H9 (cell line): Measurements from ENCODE around the gene WARS2. TPM values are rescaled to one million over a fixed set of nuclear protein-coding genes. Genes with fewer than 3 reads are reported as not detected.

Experiments
- DNase-seq: peaks from one replicate; pipeline ENCODE4 v3.0.0-alpha.2; 2017
- H2AFZ ChIP-seq: one replicate; pipeline ENCODE4 v1.6.1; 2013; ENCODE audit warnings: mild to moderate bottlenecking, low read length, control low read depth, moderate library complexity
- H2AK5ac ChIP-seq: 2 replicates; pipeline ENCODE4 v1.6.1; 2013; ENCODE audit warnings: low read length, control low read depth, mixed read lengths; ENCODE audit not compliant: insufficient read length
- H2BK120ac ChIP-seq: one replicate; pipeline ENCODE4 v1.6.1; 2013; ENCODE audit warnings: low read depth, mild to moderate bottlenecking, low read length, control low read depth, inconsistent platforms; ENCODE audit not compliant: poor library complexity, severe bottlenecking
- H2BK12ac ChIP-seq: 2 replicates; pipeline ENCODE4 v1.6.1; 2013; ENCODE audit warnings: low read length, control low read depth, mixed read lengths, low read depth; ENCODE audit not compliant: insufficient read length
- H2BK15ac ChIP-seq: 2 replicates; pipeline ENCODE4 v1.6.1; 2013; ENCODE audit warnings: low read depth, low read length, control low read depth
- H2BK20ac ChIP-seq: one replicate; pipeline ENCODE4 v1.6.1; 2013; ENCODE audit warnings: low read depth, mild to moderate bottlenecking, low read length, control low read depth, inconsistent platforms; ENCODE audit not compliant: poor library complexity, severe bottlenecking
- H2BK5ac ChIP-seq: 2 replicates; pipeline ENCODE4 v1.6.1; 2013; ENCODE audit warnings: low read length, control low read depth, mixed read lengths; ENCODE audit not compliant: insufficient read length
- H3K14ac ChIP-seq: 2 replicates; pipeline ENCODE4 v1.6.1; 2013; ENCODE audit warnings: low read length, control low read depth; ENCODE audit not compliant: insufficient read depth
- H3K18ac ChIP-seq: 2 replicates; pipeline ENCODE4 v1.6.1; 2013; ENCODE audit warnings: low read depth, mild to moderate bottlenecking, mixed read lengths, low read length, control low read depth; ENCODE audit not compliant: insufficient read length
- H3K23ac ChIP-seq: 2 replicates; pipeline ENCODE4 v1.6.1; 2013; ENCODE audit warnings: low read length, control low read depth, mixed read lengths, low read depth; ENCODE audit not compliant: insufficient read length
- H3K23me2 ChIP-seq: 2 replicates; pipeline ENCODE4 v1.6.1; 2013; ENCODE audit warnings: low read depth, mild to moderate bottlenecking, mixed read lengths, low read length, control low read depth; ENCODE audit not compliant: insufficient read length, poor library complexity, severe bottlenecking
- H3K27ac ChIP-seq: 2 replicates; pipeline ENCODE4 v1.5.1; 2013; ENCODE audit warnings: low read length, control low read depth, mixed read lengths, low read depth; ENCODE audit not compliant: insufficient read length
- H3K27me3 ChIP-seq: 2 replicates; pipeline ENCODE4 v1.6.1; 2013; ENCODE audit warnings: low read length, control low read depth, inconsistent platforms; ENCODE audit not compliant: insufficient read depth
- H3K4ac ChIP-seq: 2 replicates; pipeline ENCODE4 v1.6.1; 2013; ENCODE audit warnings: low read depth, mild to moderate bottlenecking, control low read depth, inconsistent platforms, low read length, moderate library complexity
- H3K4me1 ChIP-seq: 2 replicates; pipeline ENCODE4 v1.6.1; 2013; ENCODE audit warnings: low read length, control low read depth, inconsistent platforms; ENCODE audit not compliant: insufficient read depth
- H3K4me2 ChIP-seq: 2 replicates; pipeline ENCODE4 v1.6.1; 2013; ENCODE audit warnings: low read length, control low read depth, mixed read lengths; ENCODE audit not compliant: insufficient read length, insufficient read depth
- H3K56ac ChIP-seq: 2 replicates; pipeline ENCODE4 v1.6.1; 2013; ENCODE audit warnings: low read depth, mild to moderate bottlenecking, mixed read lengths, low read length, control low read depth; ENCODE audit not compliant: insufficient read length
- H3K79me1 ChIP-seq: 2 replicates; pipeline ENCODE4 v1.6.1; 2013; ENCODE audit warnings: low read depth, mild to moderate bottlenecking, moderate library complexity, low read length, control low read depth, inconsistent platforms; ENCODE audit not compliant: insufficient read depth, poor library complexity, severe bottlenecking
- H3K79me2 ChIP-seq: 2 replicates; pipeline ENCODE4 v1.6.1; 2013; ENCODE audit warnings: low read length, control low read depth, inconsistent platforms; ENCODE audit not compliant: insufficient read depth
- H3K9ac ChIP-seq: 2 replicates; pipeline ENCODE4 v1.6.1; 2013; ENCODE audit warnings: low read length, control low read depth, mixed read lengths; ENCODE audit not compliant: insufficient read length; ENCODE audit errors: extremely low read depth
- H3K9me3 ChIP-seq: one replicate; pipeline ENCODE4 v1.6.1; 2013; ENCODE audit warnings: low read depth, low read length, inconsistent platforms; ENCODE audit not compliant: control insufficient read depth
- H3T11ph ChIP-seq: one replicate; pipeline ENCODE4 v1.6.1; 2013; ENCODE audit warnings: mild to moderate bottlenecking, low read length, control low read depth, inconsistent platforms
- H4K20me1 ChIP-seq: one replicate; pipeline ENCODE4 v1.6.1; 2013; ENCODE audit not compliant: control insufficient read depth, insufficient read length, insufficient read depth
- H4K5ac ChIP-seq: 2 replicates; pipeline ENCODE4 v1.6.1; 2013; ENCODE audit warnings: low read depth, mild to moderate bottlenecking, mixed read lengths, low read length, control low read depth; ENCODE audit not compliant: insufficient read length
- H4K8ac ChIP-seq: replicated peaks from 2 replicates; pipeline ENCODE4 v1.6.1; 2013; ENCODE audit warnings: low read length, control low read depth, mixed read lengths, low read depth; ENCODE audit not compliant: insufficient read length
- H4K91ac ChIP-seq: 2 replicates; pipeline ENCODE4 v1.6.1; 2013; ENCODE audit warnings: low read depth, mild to moderate bottlenecking, moderate library complexity, mixed read lengths, low read length, control low read depth; ENCODE audit not compliant: insufficient read length
- H3K27ac Mint-ChIP-seq, 3 experiments: 2 replicates in 2 of 3; 3 replicates in 1 of 3; pipeline ENCODE4 v1.8.0; 2020 to 2021; ENCODE audit warnings: mixed read lengths in 3 of 3, mild to moderate bottlenecking in 1 of 3, moderate library complexity in 1 of 3
- H3K27me3 Mint-ChIP-seq: 2 replicates; pipeline ENCODE4 v1.8.0; 2021; ENCODE audit warnings: low read depth, mild to moderate bottlenecking, moderate library complexity, mixed read lengths
- H3K36me3 Mint-ChIP-seq, 3 experiments: 2 replicates in 2 of 3; 3 replicates in 1 of 3; pipeline ENCODE4 v1.8.0; 2020 to 2021; ENCODE audit warnings: low read depth in 3 of 3, mixed read lengths in 3 of 3; ENCODE audit not compliant: insufficient read depth in 1 of 3
- H3K4me1 Mint-ChIP-seq, 2 experiments: 2 replicates each; pipeline ENCODE4 v1.8.0; 2020; ENCODE audit warnings: mixed read lengths in 2 of 2
- H3K4me3 Mint-ChIP-seq, 2 experiments: 2 replicates in 1 of 2; 3 replicates in 1 of 2; pipeline ENCODE4 v1.8.0; 2020 to 2021; ENCODE audit warnings: mild to moderate bottlenecking in 2 of 2, mixed read lengths in 2 of 2, moderate library complexity in 1 of 2
- H3K9me3 Mint-ChIP-seq, 2 experiments: 2 replicates in 1 of 2; 3 replicates in 1 of 2; pipeline ENCODE4 v1.8.0; 2020; ENCODE audit warnings: mild to moderate bottlenecking in 2 of 2, mixed read lengths in 2 of 2, moderate library complexity in 1 of 2
- WGBS: extraction: QIAGEN DNeasy Blood & Tissue Kit; methylation state at CpG from one replicate; pipeline ENCODE4 v1.1.7; 2013; ENCODE audit warnings: missing lambda C conversion rate, low lambda C conversion rate, mixed read lengths; ENCODE audit not compliant: insufficient read length; ENCODE audit errors: extremely low coverage; 5-methylcytosine and 5-hydroxymethylcytosine counted together
- total RNA-seq: library from RNA; stranded (reverse); gene quantifications from 2 replicates; pipeline ENCODE4 v1.2.1, GENCODE V29; 2021
- TF ChIP-seq, protein P1 (sequence below): fragments of 200-600 bp; sonication (generic); conservative IDR thresholded peaks from 3 replicates; pipeline ENCODE4 v1.8.0; 2021; ENCODE audit warnings: antibody characterized with exemption, mild to moderate bottlenecking

WARS2 gene
- total RNA-seq, 1 experiment from 2014 or later = 9.7 TPM

- H3K4me1 Mint-ChIP-seq = peaks cover 24 to 44% of the 10 kb centered on the region in 2 experiments
- Histone ChIP-seq H3K27ac (no peak overlapping the region), H4K8ac (no peak overlapping the region), H3K9ac (no peak overlapping the region), H2BK120ac (no peak overlapping the region), H2BK12ac (no peak overlapping the region), H3K23ac (no peak overlapping the region), H3K4me2 (peak overlapping the region; percentile 49), H3K4ac (no peak overlapping the region), H3K23me2 (peaks cover 7% of the 10 kb centered on the region), H3K18ac (no peak overlapping the region), H2BK15ac (no peak overlapping the region), H2BK5ac (no peak overlapping the region), H2AK5ac (no peak overlapping the region), H3T11ph (no peak overlapping the region), H4K5ac (no peak overlapping the region), H3K4me1 (peaks cover 4% of the 10 kb centered on the region; the same call in 1 of the 2 replicates), H4K20me1 (no peaks in the 10 kb centered on the region), H3K14ac (no peak overlapping the region), H3K79me1 (no peaks in the 10 kb centered on the region), H3K9me3 (no peaks in the 10 kb centered on the region), H3K79me2 (no peaks in the 10 kb centered on the region), H3K27me3 (peaks cover 94% of the 10 kb centered on the region), H3K56ac (no peak overlapping the region), H2BK20ac (no peak overlapping the region), H4K91ac (no peak overlapping the region), H2AFZ (no peak overlapping the region)
- H3K9me3 Mint-ChIP-seq = peaks cover 0 to 4% of the 10 kb centered on the region in 2 experiments; a peak in 2 of 5 replicates
- H3K27ac Mint-ChIP-seq = no peak overlapping the region
- TF ChIP-seq, protein P1, sequence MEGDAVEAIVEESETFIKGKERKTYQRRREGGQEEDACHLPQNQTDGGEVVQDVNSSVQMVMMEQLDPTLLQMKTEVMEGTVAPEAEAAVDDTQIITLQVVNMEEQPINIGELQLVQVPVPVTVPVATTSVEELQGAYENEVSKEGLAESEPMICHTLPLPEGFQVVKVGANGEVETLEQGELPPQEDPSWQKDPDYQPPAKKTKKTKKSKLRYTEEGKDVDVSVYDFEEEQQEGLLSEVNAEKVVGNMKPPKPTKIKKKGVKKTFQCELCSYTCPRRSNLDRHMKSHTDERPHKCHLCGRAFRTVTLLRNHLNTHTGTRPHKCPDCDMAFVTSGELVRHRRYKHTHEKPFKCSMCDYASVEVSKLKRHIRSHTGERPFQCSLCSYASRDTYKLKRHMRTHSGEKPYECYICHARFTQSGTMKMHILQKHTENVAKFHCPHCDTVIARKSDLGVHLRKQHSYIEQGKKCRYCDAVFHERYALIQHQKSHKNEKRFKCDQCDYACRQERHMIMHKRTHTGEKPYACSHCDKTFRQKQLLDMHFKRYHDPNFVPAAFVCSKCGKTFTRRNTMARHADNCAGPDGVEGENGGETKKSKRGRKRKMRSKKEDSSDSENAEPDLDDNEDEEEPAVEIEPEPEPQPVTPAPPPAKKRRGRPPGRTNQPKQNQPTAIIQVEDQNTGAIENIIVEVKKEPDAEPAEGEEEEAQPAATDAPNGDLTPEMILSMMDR = no peak
- H3K36me3 Mint-ChIP-seq = no peaks in the 10 kb centered on the region; a peak in 1 of 7 replicates
- no CpG with 5 or more reads among the region's 49 CpGs for WGBS
- peak; percentile 46 for DNase-seq
- peaks cover 100% of the 10 kb centered on the region for H3K27me3 Mint-ChIP-seq
- peak overlapping the region; percentile 53 to 73 for H3K4me3 Mint-ChIP-seq
Measured at GRCh38 chr1:119001181-119002027, 139.0 kb downstream of the WARS2 start.
